Cerebellar nuclear complex (tissue), 1 donor: ENCODE measurements around the gene FCN2.

ENCODE experiments used
- DNase-seq, 2 experiments: peaks; one replicate each; lab custom pipeline; 2025; lab: John Stamatoyannopoulos, UW

The FCN2 gene

GRCh38 chr9:134888603-134889190 is 8.1 kb downstream of the FCN2 start:
- no peak for DNase-seq

- DNase-seq: no peak
These were observed 9.0 kb downstream of the FCN2 start for GRCh38 chr9:134889386-134890154.

DNA sequence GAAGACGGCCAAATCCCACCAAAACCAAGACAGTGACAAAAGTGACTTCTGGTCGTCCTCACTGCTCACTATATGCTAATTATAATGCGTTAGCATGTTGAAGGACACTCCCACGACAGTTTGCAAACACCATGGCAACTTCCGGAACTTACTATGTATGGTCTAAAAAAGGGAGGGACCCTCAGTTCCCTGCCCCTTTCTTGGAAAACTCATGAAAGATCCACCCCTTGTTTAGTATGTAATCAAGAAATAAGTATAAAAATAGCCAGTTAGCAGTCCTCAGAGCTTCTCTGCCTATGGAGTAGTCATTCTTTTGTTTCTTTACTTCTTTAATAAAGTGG is 9.5 kb downstream of the FCN2 start:
- DNase-seq: no peak

- DNase-seq: no peak
These were observed 10.4 kb downstream of the FCN2 start for GRCh38 chr9:134891053-134891452.

DNA sequence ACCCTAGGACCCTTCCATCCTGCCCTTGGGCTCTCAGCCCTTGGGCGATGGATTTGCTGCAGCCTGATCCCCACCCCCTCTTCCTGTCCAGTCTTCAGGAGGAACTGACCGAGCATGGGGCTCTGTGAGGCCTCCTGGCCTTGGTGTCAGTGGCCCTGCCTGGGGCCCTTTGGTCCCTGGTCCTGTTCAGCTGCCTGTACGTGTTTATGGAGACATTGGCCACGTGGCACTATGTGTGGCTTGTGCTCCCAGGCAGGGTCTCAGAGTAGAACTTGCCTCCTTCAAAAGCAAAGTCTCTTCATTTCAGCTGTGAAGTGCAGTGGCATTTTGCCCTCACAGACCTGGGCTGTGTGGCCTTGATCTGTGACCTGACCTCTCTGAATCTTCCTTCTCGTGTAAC is 11.1 kb downstream of the FCN2 start:
- DNase-seq: no peak

- DNase-seq: no peak
These were observed 11.6 kb downstream of the FCN2 start for GRCh38 chr9:134892221-134892620.

DNA sequence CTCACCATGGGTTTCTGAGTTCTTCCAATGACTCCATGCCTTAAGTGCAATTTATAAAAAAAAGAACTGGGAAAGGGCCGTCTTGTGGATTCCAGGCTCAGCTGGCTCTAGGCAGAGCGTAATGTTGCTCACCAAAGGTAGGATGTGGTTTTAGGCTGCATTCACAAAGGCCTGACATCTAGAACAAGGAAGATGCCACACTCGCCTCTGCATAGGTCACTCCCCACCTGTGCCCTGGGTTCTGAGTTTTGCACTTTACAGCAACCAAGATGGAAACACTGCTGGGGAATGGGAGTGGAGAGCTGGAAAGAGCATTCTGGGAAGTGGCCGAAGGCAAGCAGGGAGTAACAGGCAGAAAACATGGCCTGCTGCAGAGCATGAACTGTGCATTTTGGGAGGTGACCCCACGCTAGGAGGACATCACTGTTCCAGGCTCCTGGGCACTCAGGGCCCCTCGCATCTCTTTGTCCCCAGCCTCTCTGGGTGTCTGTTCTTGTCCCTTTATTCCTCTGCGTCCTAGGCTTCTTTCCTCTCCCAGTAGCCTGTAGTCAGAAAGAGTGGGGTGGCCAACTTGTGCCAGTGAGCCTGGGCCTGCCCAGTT is 12.3 kb downstream of the FCN2 start:
- no peak for DNase-seq

GRCh38 chr9:134894136-134894860 is 13.7 kb downstream of the FCN2 start:
- DNase-seq: no peak

GRCh38 chr9:134895097-134895496 is 14.5 kb downstream of the FCN2 start:
- no peak for DNase-seq

DNA sequence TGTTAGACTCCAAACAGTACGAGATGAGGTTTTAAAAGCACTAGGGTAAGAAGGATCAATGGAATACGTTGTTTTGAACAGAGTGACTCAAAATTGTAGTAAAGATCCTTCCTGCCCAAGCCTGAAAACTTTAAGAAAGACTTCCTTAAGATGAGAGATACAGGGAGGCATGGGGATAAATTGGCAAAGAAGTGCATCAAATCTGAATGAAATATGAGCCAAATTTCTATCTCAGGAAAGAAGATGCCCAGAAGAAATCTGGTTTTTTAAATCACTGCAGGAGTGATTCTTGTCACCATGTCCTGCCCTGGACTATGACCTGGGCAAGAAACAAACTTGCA is 14.9 kb downstream of the FCN2 start:
- DNase-seq: no peak

- DNase-seq: no peak
These were observed 15.6 kb downstream of the FCN2 start for GRCh38 chr9:134895908-134896833.

GRCh38 chr9:134896834-134897583 is 16.4 kb downstream of the FCN2 start:
- no peak for DNase-seq

- DNase-seq: no peak
These were observed 17.1 kb downstream of the FCN2 start for GRCh38 chr9:134897584-134898170.

DNA sequence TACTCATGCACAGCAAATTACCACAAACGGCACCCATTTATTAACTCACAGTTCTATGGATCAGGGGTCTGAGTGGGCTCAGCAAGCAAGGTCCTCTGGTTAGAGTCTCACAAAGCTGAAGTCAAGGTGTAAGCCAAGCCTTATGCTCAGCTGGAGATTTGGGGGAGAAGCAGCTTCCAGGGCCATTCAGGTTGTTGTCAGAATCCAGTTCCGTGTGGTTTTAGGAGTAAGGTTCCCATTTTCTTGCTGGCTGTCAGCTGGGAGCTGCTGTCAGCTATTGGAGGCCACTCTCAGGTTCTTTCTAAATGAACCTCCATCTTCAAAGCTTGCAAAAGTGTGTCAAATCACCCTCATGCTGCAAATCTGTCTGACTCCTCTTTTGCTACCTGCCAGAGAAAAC is 17.7 kb downstream of the FCN2 start:
- DNase-seq: no peak

- DNase-seq: no peak
These were observed 18.6 kb downstream of the FCN2 start for GRCh38 chr9:134899168-134899567.

DNA sequence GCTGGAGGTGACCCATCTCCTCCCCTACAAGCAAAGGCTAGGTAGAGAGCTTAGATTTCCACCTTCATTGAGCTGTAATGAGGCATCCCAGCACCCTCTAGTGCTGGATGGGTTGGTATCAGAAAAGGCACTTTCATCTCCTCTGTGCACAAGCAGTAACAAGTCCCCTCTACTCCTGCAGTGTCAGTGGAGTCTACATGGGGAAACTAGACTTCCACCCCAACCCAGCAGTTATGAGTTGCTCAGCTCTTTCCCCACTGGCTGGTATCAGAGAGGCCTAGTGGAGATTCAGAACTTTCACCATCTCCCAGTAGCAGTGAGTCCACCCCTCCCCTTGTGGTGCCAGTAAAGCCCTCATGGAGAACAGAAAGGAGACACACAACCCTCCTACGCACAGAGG is 19.2 kb downstream of the FCN2 start:
- no peak for DNase-seq

- no peak for DNase-seq
These were observed 22.3 kb downstream of the FCN2 start for GRCh38 chr9:134902936-134903335.

- no peak for DNase-seq
These were observed 28.1 kb downstream of the FCN2 start for GRCh38 chr9:134908524-134909309.

DNA sequence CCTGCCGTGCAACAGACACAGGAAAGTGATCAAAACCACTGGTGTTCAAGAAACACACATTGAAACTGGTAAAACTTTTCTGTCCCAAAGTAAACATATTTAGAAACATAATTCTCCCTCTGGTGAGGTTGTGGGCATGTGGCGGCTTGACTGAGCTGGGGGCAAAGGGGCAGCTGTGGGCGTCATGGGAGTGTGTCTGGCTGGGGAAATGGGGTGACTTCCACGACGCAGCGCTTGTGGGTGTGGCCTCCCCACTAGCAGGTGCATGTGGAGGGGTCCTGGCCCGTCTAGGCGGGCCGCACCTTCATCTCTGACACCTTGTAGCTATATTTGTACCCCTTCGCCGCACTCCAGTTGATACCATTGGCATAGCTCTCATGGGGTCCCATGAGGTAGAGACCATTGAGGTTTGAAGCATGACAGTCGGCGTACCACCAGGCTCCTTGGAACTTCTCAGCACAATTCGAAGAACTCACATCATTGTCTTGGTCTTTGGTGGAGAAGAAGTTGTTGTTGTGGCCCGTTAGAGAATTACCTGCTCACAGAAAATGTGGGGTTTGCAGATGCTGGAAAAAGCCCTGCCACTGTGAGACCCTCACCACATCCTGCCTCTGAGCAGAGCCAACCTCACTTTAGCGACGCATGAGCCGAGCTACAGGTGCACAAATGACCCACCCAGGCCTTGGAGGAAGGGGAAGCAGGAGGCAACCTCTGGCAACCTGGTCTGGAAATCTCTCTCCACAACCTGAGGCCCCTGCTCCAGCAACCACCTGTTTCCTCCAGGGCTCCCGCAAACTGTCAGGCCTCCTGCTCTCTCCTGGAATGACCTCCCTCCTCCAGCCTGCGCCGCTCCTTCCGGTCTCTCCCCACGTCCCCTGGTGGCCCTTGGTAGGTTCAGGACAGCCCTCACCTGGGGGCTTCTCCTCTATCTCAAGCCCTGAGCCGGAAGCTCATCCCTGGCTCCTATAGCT is 29.2 kb downstream of the FCN2 start:
- no peak for DNase-seq
